ENCODE results near the gene NHLH2.

NHLH2 gene

GRCh38 chr1:115796897-115797296, 44.0 kb downstream of the NHLH2 start:
- peak; percentile 92 for DNase-seq

- no peak for DNase-seq
These were observed 44.9 kb downstream of the NHLH2 start for GRCh38 chr1:115796036-115796435.

- peak; percentile 11 for DNase-seq
These were observed 45.8 kb downstream of the NHLH2 start for GRCh38 chr1:115794976-115795639.

GRCh38 chr1:115793162-115793561, 47.8 kb downstream of the NHLH2 start:
- DNase-seq = peak; percentile 59

GRCh38 chr1:115791816-115792215, 49.1 kb downstream of the NHLH2 start:
- no peak for DNase-seq

GRCh38 chr1:115790846-115791245, 50.1 kb downstream of the NHLH2 start:
- no peak for DNase-seq

- DNase-seq = no peak
These were observed 50.6 kb downstream of the NHLH2 start for GRCh38 chr1:115790356-115790755.
